DMS53 treated with DMSO at 0.1 percent for 48 hours (cell line): ENCODE data around the gene BRCA2.

Experiments used
- DNase-seq: peaks from one replicate; lab custom pipeline; 2025; ENCODE audit not compliant: unreplicated experiment; lab: John Stamatoyannopoulos, UW

The BRCA2 gene

GRCh38 chr13:32426990-32427851 lies 111.9 kb downstream of the BRCA2 start:
- DNase-seq = peak; percentile 20

DNA sequence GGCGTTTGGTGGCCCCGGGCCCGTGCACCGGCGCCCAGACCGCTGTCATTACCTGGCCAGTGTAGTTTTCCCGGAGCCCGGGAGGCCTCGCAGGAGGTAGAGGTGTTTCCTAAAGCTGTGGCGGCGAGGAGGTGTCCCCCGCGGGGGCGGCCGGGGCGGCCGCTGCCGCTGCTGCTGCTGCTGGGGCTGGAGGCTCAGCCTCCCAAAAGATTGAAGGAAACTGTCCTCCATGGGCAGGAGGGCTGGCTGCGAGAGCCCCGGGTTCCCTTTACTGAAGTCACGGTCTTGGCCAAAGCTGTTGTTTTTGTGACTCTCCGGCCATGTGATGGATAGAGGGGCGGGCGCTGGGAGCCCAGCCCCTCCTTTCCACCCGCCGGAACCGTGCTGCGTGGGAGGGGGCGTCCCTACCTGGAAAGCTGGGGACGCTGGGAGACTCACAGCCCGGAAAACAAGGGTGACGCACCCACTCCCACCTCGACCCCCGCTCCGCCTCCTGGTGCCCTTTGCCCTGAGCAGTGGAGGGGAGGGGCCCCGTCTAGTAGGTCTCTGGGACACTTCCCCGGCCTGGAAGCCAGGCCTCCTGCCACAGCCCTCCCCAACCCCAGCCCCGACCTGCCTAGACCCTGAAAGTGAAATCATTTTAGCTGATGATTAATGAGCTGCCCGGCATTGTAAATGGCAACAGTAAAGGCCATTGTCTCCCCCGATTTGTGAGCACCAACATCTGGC lies 112.7 kb downstream of the BRCA2 start, which contains the start of gene N4BP2L1:
N4BP2L1 (minus strand) TSS at position 279 of the 729 bp plus-strand sequence; CDS start at position 231, 48 bp downstream.
- peak; percentile 24 for DNase-seq

- DNase-seq = no peak
Measured at GRCh38 chr13:32428581-32429432, 113.5 kb downstream of the BRCA2 start.

DNA sequence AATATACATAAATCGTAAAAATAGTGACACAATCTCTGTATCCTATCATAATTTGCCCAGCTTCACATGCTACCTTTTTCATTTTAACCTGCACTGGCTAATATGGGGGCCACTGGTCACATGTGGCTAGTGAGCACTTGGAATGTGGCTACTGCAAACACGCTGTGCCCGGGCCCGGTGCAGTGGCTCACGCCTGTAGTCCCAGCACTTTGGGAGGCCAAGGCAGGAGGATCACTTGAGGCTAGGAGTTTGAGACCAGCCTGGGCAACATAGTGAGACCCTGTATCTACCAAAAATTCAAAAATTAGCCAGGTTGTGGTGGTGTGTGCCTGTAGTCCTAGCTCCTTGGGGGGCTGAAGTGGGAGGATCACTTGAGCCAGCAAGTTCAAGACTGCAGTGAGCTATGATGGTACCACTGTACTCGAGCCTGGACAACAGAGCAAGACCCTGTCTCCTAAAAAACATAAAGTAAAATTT lies 114.2 kb downstream of the BRCA2 start:
- no peak for DNase-seq

GRCh38 chr13:32430018-32430747 lies 114.9 kb downstream of the BRCA2 start:
- DNase-seq = no peak

DNA sequence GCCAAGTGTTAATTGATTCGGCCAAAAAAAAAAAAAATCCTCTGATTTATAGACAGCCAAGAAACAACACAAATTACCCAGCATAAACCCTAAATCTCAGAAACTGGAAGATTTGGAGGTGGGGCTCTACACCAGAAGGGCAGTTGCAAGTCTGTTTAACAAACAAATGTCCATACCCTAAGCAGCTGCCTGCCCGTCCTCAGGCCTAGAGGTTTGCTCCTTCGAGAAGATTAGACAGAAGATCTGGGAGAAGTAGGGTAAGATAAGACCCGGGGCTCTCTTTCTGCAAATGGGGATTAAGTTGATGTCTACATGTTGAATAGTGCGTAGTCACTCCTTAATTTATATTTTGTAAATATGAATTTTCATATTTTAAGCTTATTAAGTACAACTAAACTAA lies 116.1 kb downstream of the BRCA2 start:
- DNase-seq = no peak

- peak; percentile 20 for DNase-seq
Measured at GRCh38 chr13:32432856-32433255, 117.5 kb downstream of the BRCA2 start.

DNA sequence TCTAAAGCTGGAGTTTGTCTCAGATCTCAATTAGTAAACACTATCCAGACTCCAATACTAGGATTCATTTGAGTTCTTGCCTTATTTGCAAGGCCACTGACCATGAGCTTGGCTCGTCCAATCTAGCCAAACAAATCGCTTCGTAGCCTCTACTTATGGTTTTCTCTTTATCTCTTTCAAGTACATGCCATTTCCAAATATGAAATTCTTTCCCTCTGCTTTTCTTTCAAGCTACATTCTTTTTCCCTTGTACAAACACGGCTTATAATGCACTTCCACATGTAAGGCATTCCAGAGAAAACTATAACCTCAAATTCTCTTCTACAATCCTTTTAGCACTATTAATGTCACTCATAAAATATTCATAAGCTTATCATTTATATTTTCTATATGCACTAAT lies 123.6 kb downstream of the BRCA2 start:
- DNase-seq = no peak

DNA sequence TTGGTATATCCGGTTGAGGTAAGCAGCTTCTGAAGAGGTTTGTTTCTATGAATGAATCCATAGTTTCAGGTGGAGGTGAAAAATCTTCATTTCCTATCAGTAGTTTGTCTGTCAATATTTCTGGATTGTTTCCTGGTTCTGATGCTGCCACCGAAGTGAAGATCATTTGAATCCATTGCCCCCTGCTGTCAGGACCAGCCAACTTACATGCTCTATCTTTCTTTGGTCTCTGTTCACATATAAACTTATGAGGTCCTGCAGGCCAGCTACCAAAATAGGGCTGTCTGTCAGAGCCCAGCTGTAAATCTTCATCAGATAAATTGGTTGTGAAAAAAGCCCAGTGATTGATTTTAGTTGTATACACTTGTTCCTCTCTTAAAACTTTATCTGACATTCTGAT lies 127.8 kb downstream of the BRCA2 start:
- DNase-seq = peak; percentile 62

- DNase-seq = no peak
Measured at GRCh38 chr13:32445461-32445860, 130.2 kb downstream of the BRCA2 start.

GRCh38 chr13:32446220-32446619 lies 130.9 kb downstream of the BRCA2 start:
- no peak for DNase-seq

DNA sequence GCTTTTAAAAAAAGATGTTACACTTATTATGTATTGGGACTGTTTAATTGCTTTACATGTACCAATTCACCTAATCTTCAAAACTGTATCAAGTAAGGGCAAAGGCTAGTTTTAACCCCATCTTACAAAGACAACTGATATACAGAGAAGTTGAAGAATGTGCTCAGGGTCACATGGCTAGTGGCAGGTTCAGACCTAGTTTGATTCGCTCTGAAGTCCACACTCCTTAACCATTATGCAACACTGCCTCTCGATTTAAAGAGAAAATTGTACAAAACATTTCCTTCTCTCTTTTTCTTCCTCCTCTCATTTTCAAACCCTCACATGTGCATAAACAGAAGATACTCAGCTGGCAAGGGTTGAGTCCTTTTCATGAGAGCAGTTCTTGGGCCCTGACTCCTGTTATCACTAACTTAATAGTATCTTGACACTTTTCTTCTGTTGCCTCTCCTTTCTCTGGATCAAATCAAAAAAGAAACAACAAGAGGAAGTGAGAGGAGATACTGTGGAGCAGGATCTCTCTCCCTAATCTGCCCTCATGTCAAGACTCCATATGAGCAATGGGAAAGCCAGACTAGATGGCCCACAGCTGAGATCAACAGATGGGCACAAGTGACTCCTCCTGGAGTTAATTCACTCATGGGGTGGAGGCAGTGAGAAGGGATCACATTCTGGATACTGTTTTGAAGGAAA lies 131.6 kb downstream of the BRCA2 start:
- no peak for DNase-seq

- DNase-seq = no peak
Measured at GRCh38 chr13:32447894-32448623, 132.8 kb downstream of the BRCA2 start.

GRCh38 chr13:32448972-32449371 lies 133.7 kb downstream of the BRCA2 start:
- no peak for DNase-seq
